H54 (cell line): ENCODE measurements around the gene EVI5L.

Experiments
- DNase-seq: peaks from one replicate; pipeline ENCODE4 v3.0.0; 2011; ENCODE audit warnings: low spot score, mixed read lengths; ENCODE audit not compliant: insufficient read length
- FAIRE-seq: peaks from 3 replicates; lab custom pipeline; 2011; peaks lifted over from hg19 to GRCh38; lab: Jason Lieb, UNC
- POLR2A ChIP-seq: IDR thresholded peaks from 2 replicates; pipeline ENCODE4 v1.6.1; 2011; ENCODE audit warnings: low read depth, mild to moderate bottlenecking, low read length

EVI5L gene

GRCh38 chr19:7872306-7873204, 42.5 kb downstream of the EVI5L start:
- DNase-seq, result no peak
- no peak for TF ChIP-seq POLR2A
- FAIRE-seq, result no peak

GRCh38 chr19:7873304-7874075, 43.5 kb downstream of the EVI5L start:
- no peak for FAIRE-seq
- no peak for TF ChIP-seq POLR2A
- no peak for DNase-seq

DNA sequence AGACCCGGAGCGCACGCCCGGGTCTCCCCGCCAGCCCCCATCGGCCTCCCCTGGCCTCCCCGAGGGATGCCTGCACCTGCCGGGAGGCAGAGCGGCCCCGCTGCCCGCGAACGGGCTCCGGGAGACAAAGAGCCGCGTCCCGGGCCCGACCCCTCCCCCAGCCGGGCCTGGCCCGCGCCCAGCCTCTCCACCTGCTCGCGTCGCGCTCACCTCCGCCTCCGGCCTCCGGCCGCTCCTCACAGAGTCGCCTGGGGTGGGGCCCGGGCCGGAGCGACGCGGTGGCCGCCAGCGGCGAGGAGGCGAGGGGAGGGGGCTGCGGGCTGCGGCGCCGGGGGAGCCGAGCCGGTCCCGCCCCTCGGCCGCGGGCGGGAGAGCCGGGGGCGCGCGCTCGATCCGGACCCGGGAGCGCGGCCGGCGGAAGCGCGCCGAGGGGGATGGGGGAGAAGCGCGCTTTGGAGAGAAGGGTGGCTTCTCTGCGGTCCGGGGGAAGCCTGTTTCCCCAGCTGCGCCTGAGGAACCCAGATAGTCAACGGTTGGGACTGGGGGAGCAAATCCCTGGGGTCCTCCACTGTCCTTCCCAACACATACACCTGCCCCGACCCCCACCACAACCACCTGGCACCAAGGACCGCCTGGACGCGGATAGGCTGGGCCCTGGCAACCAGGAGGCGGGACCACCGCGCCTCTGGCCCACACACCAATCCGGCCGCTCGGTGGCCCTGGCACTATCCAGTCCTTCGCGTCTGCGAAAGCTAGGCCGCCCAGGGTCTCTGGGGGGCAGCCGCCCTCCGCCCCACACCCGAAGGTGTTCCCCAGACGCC, 44.3 kb downstream of the EVI5L start, which contains the start of gene PRR36:
PRR36 (minus strand) TSS at position 315 of the 821 bp plus-strand sequence. CDS start 701 bp downstream, outside the sequence.
- FAIRE-seq (no peak), DNase-seq (no peak)
- no peak for TF ChIP-seq POLR2A

DNA sequence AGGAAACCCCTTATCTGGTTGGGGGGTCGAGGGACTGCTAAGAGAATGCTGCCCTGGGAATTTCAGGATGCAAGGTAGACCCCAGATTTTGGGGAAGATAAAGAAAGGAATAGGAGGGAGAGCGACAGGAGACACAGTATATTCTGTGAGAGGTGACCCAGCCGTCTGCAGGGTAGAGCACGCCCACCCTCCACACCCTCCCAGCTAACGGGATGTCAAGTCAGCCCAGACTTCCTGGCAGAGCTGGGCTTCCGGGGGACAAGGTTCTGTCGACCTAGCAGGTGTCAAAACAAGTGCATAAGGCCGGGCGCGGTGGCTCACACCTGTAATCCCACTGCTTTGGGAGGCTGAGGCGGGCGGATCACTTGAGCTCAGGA, 44.9 kb downstream of the EVI5L start:
- FAIRE-seq, result no peak
- no peak for DNase-seq
- TF ChIP-seq POLR2A, result no peak

DNA sequence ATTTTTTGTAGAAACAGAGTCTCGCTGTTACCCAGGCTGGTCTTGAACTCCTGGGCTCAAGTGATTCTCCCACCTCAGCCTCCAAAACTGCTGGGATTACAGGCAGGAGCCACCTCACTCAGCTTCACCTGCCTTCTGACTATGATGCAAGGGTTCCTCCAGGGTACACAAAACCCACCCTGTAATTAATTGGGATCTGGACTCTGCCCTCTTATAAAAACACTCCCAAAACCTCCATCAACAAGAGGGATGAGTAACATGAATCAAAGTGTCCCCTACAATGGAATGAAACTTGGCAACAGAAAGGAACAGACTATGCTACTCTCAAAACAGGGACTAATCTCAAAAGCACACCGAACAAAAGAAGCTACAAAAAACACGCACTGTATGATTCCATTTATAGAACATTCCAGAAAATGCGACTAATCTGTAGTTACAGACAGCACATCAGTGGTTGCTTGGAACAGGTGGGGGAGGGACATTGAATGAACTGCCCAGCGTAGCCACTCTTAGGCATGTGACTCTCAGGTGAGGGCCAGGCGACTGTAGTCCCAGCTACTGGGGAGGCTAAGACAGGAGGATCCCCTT, 47.3 kb downstream of the EVI5L start:
- DNase-seq (no peak), FAIRE-seq (no peak)
- no peak for TF ChIP-seq POLR2A

DNA sequence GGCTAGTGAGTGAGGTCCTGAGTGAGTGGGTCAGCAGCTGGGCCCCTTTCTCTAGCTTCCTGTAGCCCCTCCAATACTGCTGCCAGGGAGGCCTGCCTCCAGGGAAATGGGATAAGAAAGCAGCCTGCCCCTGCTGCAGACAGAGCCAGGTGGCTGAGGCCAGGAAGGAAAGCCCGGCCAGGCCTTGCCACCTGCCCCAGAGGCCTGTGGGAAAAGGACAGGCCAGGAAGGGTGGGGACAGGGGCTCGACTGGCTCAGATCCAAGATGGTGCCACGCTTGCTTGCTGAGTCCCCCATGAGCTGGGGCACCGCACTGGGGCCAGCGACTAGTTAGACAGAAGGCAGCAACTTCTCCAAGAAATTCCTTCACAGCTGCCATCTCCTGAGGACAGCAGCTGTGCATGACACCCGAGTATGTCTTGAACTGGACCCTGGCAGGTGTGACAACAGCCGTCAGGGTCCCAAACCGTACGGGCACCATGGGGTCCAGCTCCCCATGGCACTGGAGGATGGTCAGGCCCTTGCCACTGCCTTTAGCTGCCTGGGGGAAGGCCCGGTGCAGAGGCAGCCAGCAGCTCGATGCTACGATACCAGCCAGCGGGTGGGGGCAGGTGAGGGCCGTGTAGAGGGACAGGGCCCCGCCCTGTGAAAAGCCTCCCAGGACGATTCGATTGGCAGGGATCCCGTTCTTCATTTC, 49.2 kb downstream of the EVI5L start:
- FAIRE-seq (no peak), DNase-seq (no peak)

DNA sequence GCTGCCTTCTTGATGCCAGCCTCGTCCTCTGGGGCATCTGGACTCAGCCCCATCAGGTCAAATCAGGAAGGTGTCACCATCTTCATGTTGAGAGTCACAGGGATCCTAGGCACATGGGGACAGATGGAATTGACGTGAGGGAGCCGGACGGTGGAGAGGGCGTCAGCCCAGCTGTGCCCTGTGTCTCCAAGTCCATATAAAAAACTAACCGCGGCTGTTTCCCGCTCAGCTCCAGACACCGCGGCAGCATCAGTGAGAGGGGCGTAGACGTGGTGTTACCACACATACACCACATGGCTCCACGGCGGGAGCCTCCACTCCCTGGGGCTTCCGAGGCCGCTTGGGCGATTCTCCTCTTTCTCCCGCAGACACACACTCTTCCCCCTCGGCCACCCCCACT, 49.8 kb downstream of the EVI5L start:
- no peak for FAIRE-seq
- no peak for DNase-seq
- TF ChIP-seq POLR2A, result no peak

More for the DNA sequence above, 49.2 kb downstream of the EVI5L start:
- no peak for TF ChIP-seq POLR2A

GRCh38 chr19:7881910-7882309, 51.9 kb downstream of the EVI5L start:
- FAIRE-seq (no peak), DNase-seq (no peak)
- TF ChIP-seq POLR2A, result no peak

DNA sequence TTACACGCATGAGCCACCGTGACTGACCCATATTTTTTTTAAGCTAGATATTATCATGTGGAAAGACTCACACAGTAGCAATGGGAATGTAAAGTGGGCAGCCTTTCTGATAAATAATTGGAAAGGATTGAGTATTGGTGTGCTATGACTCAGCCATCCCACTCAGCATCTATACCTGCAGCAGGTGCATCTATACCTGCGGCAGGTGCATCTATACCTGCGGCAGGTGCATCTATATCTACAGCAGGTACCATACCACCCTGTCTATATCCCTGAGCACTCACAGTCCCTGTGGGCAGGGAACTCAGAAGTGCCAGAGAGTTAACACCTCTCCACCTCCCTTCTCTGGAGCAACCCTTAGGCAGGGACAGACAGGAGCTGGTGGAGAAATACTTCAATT, 53.1 kb downstream of the EVI5L start:
- DNase-seq (no peak), FAIRE-seq (no peak)
- no peak for TF ChIP-seq POLR2A

DNA sequence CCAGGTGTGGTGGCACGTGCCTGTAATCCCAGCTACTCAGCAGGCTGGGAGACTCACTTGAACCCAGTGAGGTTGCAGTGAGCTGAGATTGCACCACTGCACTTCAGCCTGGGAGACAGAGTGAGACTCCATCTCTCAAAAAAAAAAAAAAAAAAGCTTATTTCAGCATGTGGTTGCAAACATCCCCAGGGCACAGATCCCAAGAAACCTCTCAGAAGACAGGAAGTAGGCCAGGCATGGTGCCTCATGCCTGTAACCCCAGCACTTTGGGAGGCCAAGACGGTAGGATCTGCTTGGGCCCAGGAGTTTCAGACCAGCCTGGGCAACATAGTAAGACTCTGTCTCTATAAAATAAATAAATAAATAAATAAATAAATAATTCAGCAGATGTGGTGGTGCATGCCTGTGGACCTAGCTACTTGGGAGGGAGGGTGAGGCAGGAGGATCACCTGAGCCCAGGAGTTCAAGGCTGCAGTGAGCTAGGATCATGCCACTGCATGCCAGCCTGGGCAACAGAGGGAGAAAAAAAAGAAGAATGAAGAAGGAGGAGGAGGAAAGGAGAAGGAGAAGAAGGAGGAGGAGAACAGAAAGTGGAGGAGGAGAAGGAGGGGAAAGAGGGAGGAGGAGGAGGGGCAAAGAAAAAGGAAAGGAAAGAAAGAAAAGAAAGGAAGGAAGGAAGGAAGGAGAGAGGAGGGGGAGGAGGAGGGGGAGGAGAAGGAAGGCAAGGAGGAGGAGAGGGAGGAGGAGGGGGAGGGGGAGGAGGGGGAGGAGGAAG, 54.0 kb downstream of the EVI5L start:
- no peak for TF ChIP-seq POLR2A
- DNase-seq (no peak), FAIRE-seq (no peak)

DNA sequence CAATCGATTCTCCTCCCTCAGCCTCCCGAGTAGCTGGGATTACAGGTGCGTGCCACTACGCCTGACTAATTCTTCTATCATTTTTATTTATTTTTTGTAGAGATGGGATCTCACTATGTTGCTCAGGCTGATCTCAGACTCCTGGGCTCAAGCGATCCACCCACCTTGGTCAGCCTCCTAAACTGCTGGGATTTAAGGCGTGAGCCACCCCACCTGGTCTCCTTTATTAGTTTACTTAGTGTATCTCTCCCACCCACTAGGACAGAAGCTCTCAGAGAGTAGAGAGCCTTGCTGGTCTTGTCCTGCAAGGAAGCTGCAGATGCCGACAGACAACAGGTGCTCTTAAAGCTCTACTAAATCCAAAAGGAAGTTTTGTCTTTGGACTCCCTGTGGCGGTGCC, 55.8 kb downstream of the EVI5L start:
- no peak for DNase-seq
- TF ChIP-seq POLR2A, result no peak
- no peak for FAIRE-seq

DNA sequence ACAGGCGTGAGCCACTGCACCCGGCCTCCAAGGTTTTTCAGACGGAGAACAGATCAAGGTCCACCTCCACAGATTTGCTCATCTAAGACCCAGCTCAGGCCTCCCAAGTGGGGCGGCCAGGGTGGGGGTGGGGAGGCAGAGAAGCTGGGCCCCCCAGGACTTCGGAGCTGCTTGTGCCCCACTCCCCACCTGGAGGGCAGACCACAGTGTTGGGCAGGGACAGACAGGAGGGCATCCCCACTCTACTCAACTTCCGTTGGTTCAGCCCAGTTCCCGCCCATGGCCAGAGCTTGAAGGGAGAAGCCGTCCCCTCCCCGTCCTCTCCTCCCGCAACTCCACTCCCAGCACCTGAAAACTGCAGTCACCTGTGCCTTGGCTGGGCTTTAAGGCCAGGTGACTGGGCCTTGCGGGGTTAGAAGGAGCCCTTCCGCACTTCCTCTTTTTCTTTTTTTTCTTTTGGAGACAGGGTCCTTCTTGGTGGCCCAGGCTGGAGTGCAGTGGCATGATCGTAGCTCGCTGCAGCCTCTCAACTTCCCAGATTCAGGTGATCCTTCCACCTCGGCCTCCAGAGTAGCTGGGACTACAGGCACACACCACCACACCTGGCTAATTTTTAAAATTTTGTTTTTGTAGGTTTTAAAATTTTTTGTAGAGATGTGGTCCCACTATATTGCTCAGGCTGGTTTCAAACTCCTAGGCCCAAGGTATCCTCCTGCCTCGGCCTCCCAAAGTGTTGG, 57.6 kb downstream of the EVI5L start:
- FAIRE-seq (no peak), DNase-seq (no peak)
- TF ChIP-seq POLR2A, result no peak
